Renal pelvis (tissue), 4 donors: ENCODE data around the gene MTX3. TPM values are rescaled to one million over a fixed set of nuclear protein-coding genes. Genes with fewer than 3 reads are reported as not detected.

Source experiments
- DNase-seq: peaks from one replicate; pipeline ENCODE4 v3.0.0-alpha.2; 2013
- polyA plus RNA-seq, 3 donors: library from polyadenylated mRNA; unstranded; fragments of 120-200 nt; gene quantifications; one replicate each; pipeline ENCODE4 v1.2.1, GENCODE V29; 2013; ENCODE audit not compliant: insufficient read length in 3 of 3

The MTX3 gene
- polyA plus RNA-seq, 3 donors, result 18.6 to 33.6 (median 32.7) TPM

DNA sequence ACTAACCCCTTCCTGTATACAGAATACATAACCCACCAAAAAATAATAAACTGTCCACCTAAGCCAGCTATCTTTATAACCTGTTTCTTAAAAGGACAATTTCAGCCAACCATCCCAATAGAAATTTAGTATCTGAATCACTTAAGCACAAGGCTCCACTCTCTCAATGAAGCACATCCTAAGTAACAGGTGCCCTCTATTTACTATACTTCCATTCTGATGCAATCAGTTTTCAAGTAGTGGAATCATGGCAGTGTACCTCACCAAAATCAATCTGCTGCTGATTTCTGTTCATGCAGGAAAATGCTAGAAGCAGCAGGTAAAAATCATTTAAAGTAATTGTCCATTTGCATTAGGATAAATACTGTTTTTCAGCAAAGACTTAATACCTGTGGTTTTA lies 4.8 kb downstream of the MTX3 start:
- DNase-seq, result no peak

- no peak for DNase-seq
These were observed 5.8 kb downstream of the MTX3 start for GRCh38 chr5:79985288-79985687.

- no peak for DNase-seq
These were observed 6.7 kb downstream of the MTX3 start for GRCh38 chr5:79984363-79984762.

DNA sequence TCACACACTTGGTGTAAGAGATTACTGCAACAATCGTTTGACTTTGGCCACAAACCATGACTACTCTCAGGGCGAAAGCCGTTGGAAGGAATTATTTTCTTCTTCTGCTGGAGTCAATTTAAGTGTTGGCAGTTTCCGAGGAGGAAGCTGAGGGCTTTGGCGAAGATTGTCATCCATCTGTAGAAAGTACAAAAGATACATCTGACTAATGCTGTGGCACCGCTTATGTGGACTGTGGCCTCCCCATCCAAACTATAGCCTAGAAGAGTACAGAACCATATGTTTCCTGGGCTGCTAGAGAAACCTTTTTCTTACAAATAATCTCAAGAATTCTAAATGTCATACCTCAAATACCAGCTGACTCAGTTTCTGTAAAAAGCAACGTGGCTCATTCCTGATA lies 7.4 kb downstream of the MTX3 start:
- no peak for DNase-seq

GRCh38 chr5:79982136-79982535 lies 8.9 kb downstream of the MTX3 start:
- no peak for DNase-seq

DNA sequence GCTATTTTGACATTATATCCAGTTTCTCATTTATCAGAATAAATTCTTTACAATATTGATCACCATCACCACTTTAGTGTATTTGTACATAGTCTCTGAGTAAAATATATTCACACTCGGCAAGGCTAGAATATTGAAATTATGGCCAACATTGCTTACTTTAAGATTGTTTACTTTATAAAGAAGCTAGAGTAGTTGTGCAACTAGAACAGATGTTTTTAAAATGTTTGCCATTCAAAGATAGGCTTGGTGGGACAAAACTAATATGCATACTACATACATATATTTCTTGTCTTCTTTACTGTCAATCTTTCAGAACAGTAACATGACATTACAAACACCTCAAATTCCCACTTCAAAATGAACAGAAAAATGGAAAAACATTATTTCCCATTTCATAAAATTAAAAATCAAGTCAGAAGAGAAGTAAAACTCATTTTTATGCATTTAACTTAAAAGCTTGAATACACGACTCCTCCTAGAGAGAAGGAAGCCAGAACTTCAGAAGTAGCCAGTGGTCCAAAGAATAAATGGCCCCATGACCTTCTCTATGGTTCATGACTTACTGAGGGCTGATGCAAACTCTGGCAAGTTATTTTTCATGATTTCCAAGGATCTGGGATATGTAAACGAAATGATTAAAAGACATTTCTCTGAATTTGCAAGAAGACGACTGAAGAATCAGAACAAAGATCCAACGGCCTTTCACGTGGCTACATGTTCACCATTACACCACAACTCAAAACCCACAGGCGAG lies 14.1 kb downstream of the MTX3 start:
- DNase-seq, result no peak

DNA sequence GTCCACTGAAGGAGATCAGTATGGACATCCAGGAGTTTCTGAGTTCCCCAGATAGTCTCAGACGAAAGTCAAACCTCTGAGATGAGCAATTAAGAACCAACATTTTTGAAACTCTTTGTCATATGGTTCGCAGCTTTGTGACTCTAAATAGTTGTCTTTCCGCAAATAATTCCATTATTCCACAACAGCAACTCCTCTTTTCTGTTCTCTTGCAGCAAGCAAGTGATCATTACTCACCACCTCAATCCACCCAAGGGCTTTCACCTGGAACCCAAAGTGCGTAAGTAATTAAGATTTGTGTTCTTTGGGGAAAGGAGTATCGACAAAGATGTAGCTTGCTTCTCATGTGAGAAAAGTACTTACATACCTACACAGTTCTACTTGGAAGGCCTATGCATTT lies 15.6 kb downstream of the MTX3 start:
- no peak for DNase-seq

DNA sequence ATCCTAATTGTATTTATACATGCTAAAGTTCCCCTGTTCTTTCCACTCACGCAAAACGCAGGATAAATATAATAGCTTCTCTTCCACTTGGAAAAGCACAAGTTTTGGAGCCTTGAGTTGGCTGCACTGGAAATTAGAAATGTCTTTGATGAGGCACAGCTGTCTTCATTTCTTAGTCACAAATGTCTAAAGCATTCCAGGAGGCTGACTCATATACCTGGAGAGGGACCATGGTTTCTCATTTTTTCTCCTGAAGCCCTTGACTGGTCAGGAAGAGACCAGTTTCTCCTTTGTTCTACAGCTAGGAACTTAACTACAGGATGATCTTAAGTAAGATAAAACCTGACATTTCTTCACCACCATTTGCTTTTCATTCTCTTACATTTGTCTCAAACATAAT lies 16.2 kb downstream of the MTX3 start:
- no peak for DNase-seq

DNA sequence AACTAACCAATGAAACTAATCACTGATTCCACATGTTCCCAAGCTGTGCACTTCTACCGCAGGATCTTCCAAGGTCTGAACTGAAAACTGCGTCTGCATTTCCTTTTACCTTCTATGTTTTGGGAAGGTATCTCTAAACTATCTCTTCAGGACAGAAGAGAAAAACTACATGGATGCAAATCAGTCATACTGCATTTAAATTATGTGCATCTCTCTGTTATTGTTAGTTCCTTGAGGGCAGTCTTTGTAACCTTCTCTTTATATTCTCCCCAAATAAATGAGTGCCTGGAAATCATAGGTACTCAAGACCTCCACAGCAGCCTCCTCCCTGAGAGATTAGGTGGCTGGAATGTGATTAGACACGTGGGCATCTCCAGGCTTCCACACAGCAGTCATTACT lies 17.1 kb downstream of the MTX3 start:
- DNase-seq, result no peak

DNA sequence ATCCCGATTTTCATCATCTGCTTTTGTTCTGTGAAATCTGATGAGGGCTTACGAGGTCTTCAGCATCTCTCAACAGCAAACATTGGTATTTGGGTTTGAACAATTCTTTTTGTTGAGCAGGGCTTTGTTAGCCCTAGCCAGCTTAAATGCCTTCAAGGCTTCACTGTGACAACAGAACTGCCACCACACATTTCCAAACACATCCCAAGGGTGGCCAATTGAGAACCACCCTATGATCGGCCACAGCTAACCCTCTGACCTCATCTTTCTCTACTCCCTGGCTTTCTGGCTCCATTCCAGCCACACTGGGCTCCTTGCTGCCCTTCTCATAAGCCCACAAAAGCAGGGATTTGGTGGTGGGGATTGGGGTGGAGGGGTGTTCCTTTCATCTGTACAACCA lies 17.6 kb downstream of the MTX3 start:
- DNase-seq, result no peak

GRCh38 chr5:79971156-79971555 lies 19.9 kb downstream of the MTX3 start:
- no peak for DNase-seq

DNA sequence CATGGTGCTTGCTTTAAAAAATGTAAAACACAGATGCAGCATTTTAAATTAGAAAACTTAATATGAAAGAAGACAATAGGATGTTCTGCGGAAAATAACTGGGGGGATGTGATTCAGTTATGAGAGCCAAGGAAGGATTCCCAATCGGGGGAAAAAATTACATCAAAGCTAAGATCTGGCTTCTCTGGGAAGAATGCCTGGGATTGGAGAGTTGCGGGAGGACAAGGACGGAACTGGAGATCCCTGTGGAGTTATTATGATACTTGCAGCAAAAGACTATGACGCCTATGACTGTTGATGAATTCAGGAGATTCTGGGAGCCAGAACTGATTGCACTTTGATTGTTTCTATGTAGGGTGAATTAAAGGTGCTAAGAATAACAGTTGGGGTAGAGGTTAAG lies 24.6 kb downstream of the MTX3 start:
- DNase-seq, result no peak

- DNase-seq, result no peak
These were observed 26.9 kb downstream of the MTX3 start for GRCh38 chr5:79964136-79964535.

- DNase-seq, result no peak
These were observed 27.6 kb downstream of the MTX3 start for GRCh38 chr5:79963261-79964061.

DNA sequence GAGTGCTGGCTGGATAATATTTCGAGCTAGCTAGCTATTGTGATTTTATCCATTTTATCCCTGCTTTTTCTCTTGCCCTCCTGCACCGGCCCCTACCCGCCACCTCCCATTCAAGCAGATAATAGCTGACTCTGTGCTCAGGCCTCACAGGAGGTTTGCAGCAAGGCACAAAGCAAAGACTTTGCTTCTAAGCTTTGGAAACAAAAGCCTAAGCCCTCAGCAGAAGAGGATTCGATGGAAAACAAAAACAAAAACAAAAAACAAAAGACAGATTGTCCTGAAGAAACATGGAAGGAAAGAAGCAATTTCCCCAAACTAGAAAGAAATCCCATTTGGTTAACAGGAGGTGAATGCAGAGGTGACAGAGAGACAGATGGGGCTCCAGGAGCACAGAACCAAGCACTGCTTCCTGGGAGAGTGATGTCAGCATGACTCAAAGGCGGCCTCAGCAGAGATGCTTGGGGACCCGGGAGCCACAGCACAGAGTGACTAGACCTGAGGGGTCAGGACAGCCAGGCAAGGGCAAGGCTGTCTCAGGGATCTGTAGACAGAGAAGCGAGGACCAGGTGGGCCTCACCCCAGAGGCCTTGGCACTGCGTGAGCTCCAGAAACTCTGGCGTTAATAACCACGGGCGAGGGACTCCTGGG lies 28.4 kb downstream of the MTX3 start:
- no peak for DNase-seq

DNA sequence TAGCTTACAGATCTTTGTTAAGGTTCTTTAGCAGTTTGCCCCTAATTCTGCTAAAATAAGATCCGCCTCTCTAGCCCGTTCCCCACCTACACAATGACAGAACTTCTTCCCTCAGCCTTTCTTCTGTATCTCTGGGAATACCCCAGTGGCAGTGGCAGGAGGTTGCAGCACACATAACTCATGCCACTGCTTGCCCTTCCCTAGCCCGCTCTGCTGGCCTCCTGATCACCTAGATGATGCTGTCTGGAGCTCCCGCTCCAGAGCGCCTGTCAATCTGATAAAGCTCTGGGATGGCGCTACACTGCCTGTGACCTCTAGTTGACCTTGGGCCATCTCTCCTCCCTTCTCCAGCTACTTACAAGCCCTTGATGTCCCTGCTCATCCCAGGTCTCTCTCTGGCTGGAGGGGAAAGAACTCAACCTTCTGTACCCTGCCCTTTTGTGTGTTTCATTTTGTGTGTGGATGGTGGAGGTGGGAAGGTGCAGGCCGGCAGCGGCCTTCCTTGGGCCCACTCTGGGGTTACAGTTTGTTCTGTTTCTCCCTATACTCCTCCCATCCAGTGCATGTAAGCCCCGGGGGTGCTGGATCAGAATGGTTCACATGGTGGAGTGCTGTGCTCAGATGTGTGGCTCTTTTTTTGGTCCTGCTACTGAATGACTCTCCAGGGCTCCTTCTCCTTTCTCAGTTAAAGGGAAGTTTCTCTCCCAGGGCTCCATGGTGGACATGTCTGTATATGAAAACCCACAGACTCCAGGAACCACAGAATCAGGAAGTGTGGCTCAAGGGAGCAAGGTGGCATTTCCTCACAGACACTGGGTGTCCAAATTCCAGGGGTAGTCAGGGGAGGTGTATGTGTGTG lies 29.1 kb downstream of the MTX3 start:
- DNase-seq, result no peak

- no peak for DNase-seq
These were observed 31.7 kb downstream of the MTX3 start for GRCh38 chr5:79959407-79959806.

DNA sequence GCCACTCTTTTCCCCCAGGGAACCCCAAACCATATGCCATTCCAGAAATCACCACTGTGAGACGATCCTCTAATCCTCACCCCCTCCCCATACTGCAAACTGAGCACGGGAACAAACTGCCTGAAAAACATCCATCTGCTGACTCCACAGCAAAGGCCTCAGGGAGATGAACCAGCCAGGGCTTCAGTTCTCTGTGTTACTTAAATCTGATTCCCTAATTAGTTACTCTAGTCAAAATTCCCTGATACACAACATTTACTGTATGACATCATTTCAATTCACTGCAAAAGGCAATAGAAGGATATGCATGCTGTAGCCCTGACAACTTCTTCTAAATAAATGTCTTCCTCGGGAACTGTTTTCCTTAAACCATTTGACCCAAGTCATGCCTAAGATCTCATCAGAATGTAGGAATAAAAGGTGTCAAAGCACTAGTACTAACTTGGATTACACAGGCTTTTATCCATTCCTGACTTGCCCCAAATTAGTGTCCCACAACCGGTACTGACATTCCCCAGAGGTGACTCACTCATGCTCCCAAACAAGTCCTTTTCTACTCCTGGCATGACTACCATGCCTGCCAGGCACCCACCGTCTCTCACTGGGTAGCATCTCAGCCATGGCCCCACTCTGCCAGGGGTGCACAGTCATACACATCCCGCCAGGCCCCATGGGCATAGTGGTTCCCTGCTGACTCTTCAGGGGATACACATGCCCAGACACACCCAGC lies 35.0 kb downstream of the MTX3 start:
- no peak for DNase-seq

GRCh38 chr5:79955356-79955895 lies 35.6 kb downstream of the MTX3 start:
- no peak for DNase-seq

GRCh38 chr5:79954620-79955019 lies 36.4 kb downstream of the MTX3 start:
- no peak for DNase-seq

DNA sequence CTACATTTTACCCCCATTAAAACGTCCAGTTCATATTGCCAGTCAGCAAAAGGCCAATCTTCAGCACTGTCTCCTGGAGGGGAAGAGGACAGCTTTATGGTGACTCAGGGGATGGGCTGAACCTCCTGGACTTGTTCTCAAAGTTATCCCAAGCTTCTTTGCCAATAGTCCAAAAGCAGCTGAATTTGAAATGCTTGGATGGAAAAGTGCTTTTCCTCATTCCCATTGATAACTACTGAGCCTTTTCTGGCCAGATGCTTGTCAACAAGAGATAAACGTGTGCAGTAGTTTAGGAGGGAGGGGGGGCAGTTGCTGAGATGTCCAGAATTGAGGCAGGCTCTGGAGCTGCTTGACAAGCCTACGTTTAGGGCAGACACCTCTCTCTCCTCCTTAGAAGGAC lies 43.5 kb downstream of the MTX3 start:
- no peak for DNase-seq
